ENCODE results near the gene RAB8A. TPM values are rescaled to one million over a fixed set of nuclear protein-coding genes. Genes with fewer than 3 reads are reported as not detected.

The RAB8A gene
- total and polyA plus RNA-seq, 2 of the 8 experiments (the other 6 are each of a cell fraction or from before 2014, with no cell fraction given): 65.8 to 97.0 TPM

DNA sequence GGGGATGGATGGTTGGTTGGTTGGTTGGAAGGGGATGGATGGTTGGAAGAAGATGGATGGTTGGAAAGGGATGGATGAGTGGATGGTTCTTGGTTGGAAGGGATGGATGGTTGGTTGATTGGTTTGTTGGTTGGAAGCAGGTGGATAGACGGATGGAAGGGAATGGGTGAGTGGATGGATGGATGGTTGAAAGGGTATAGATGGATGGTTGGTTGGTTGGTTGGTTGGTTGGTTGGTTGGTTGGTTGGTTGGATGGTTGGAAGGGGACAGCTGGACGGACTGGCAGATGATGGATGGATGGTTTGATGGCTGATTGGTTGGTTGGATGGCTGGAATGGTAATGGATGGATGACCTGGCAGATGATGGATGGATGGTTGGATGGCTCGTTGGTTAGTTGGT, 20.0 kb downstream of the RAB8A start:
- Histone ChIP-seq H2AK5ac (ENCODE audit: low read depth, low read length) (no peak overlapping the region), H4K91ac (replicated peaks; ENCODE audit: insufficient read length, low read length) (no peak overlapping the region), H4K20me1 (replicated peaks in 1 of 2; ENCODE audit: control insufficient read depth in 1 of 2, insufficient read depth in 2 of 2, low read length in 2 of 2) (peaks cover 2 to 12% of the 10 kb centered on the region in 2 experiments), H4K8ac (ENCODE audit: extremely low read depth, insufficient read depth, low read length) (no peak overlapping the region), H2BK12ac (ENCODE audit: low read depth, low read length) (no peak overlapping the region), H3K9ac (replicated peaks in 1 of 4; ENCODE audit: extremely low read depth in 1 of 4, low read depth in 3 of 4, low read length in 3 of 4) (no peak overlapping the region), H3K9me3 (ENCODE audit: insufficient read depth in 2 of 2, low read depth in 1 of 2, low read length in 1 of 2) (no peaks in the 10 kb centered on the region), H3K79me1 (ENCODE audit: low read depth, low read length) (no peaks in the 10 kb centered on the region), H2BK120ac (replicated peaks; ENCODE audit: low read depth, low read length) (no peak overlapping the region), H2BK5ac (ENCODE audit: low read depth, low read length) (no peak overlapping the region), H3K79me2 (ENCODE audit: control insufficient read depth in 1 of 2, insufficient read depth in 2 of 2, low read length in 2 of 2) (no peaks in the 10 kb centered on the region), H3K23ac (ENCODE audit: insufficient read length) (no peak overlapping the region), H3K14ac (ENCODE audit: insufficient read length) (no peak overlapping the region), H3K56ac (replicated peaks; ENCODE audit: insufficient read length, low read depth, low read length) (peak overlapping the region; percentile 43), H3K27ac (ENCODE audit: low read depth, low read length) (no peak overlapping the region), H3K27me3 (replicated peaks in 1 of 4; ENCODE audit: control insufficient read depth in 3 of 4, extremely low read depth in 1 of 4, insufficient read depth in 3 of 4, low read length in 3 of 4) (no peaks in the 10 kb centered on the region), H3K36me3 (ENCODE audit: control insufficient read depth in 2 of 4, insufficient read depth in 4 of 4, low read length in 3 of 4) (peaks cover 20 to 61% (median 51%) of the 10 kb centered on the region in 4 experiments; a peak in 7 of 8 replicates), H3K23me2 (ENCODE audit: low read depth, low read length) (peaks cover 10% of the 10 kb centered on the region; the same call in 1 of the 2 replicates), H2BK15ac (ENCODE audit: low read length) (no peak overlapping the region), H2BK20ac (ENCODE audit: low read length) (no peak overlapping the region), H3K4ac (replicated peaks; ENCODE audit: insufficient read length, low read depth, low read length) (no peak overlapping the region), H2AFZ (ENCODE audit: low read length) (no peak overlapping the region), H3K4me3 (ENCODE audit: extremely low read depth in 1 of 4, insufficient read depth in 2 of 4, low read depth in 3 of 4, low read length in 4 of 4) (no peak overlapping the region), H4K5ac (ENCODE audit: insufficient read length, low read depth, low read length) (no peak overlapping the region), H3K18ac (ENCODE audit: extremely low read depth, low read length) (no peak overlapping the region), H3K4me1 (replicated peaks in 1 of 4; ENCODE audit: control insufficient read depth in 3 of 4, insufficient read depth in 4 of 4, low read length in 3 of 4) (peaks cover 0 to 2% (median 0%) of the 10 kb centered on the region in 4 experiments; a peak in 1 of 7 replicates), H3K4me2 (ENCODE audit: insufficient read depth in 1 of 2, low read depth in 2 of 2, low read length in 2 of 2) (no peak overlapping the region)
- ChIA-PET CTCF (ENCODE audit: partially characterized antibody) (no interaction called here), POLR2A (ENCODE audit: partially characterized antibody) (interaction anchor here (0.9 kb wide), 1 partner anchor 17 kb away, joined by 3 read pairs; no protein-coding TSS in a partner anchor)
- no peak for DNase-seq (ENCODE audit: low read depth in 1 of 2, low spot score in 2 of 2)
- FAIRE-seq: no peak
- TF ChIP-seq GTF2F1 (IDR thresholded peaks at IDR 0.05; ENCODE audit: borderline replicate concordance, low read depth, low read length): no peak
- no peak for TF ChIP-seq BACH1 (IDR thresholded peaks at IDR 0.05; ENCODE audit: low read length)
- no peak for TF ChIP-seq SIRT6 (IDR thresholded peaks at IDR 0.05; ENCODE audit: low read length)
- no peak for TF ChIP-seq HDAC6 (IDR thresholded peaks at IDR 0.05; ENCODE audit: low read depth, low read length)
- 91 to 100% methylated on average over 1 to 3 of the region's 3 CpGs for WGBS, 2 experiments (ENCODE audit: extremely low coverage in 1 of 2, insufficient coverage in 1 of 2, insufficient read length in 1 of 2, insufficient replicate concordance in 2 of 2, low coverage in 1 of 2, low lambda C conversion rate in 2 of 2, missing lambda C conversion rate in 1 of 2)

Data from H1 (cell line).